Esophagus muscularis mucosa (tissue), 4 donors: ENCODE data around the gene GALNT11. TPM values are rescaled to one million over a fixed set of nuclear protein-coding genes. Genes with fewer than 3 reads are reported as not detected.

Experiments used
- DNase-seq: peaks from one replicate; pipeline ENCODE4 v3.0.0-alpha.2; 2017; ENCODE audit errors: extremely low spot score
- H3K27ac ChIP-seq, 4 donors: fragments of 200-600 bp; sonication (generic); replicated peaks in 1 of 4; 1 replicate in 3 of 4; 2 replicates in 1 of 4; pipeline ENCODE4 v1.5.1; 2016 to 2019; ENCODE audit warnings: mild to moderate bottlenecking in 1 of 4
- H3K27me3 ChIP-seq, 4 donors: fragments of 200-600 bp; sonication (generic); one replicate each; pipeline versions ENCODE4 v1.5.1 to v1.6.0; 2016 to 2019
- H3K36me3 ChIP-seq, 4 donors: fragments of 200-600 bp; sonication (generic); one replicate each; pipeline ENCODE4 v1.5.1; 2016 to 2019
- H3K4me1 ChIP-seq, 4 donors: fragments of 200-600 bp; sonication (generic); one replicate each; pipeline ENCODE4 v1.5.1; 2016 to 2019
- H3K4me3 ChIP-seq, 4 donors: fragments of 200-600 bp; sonication (generic); 1 replicate in 2 of 4; 2 replicates in 2 of 4; pipeline ENCODE4 v1.5.1; 2016 to 2019; ENCODE audit warnings: mild to moderate bottlenecking in 4 of 4, moderate library complexity in 1 of 4
- H3K9me3 ChIP-seq, 4 donors: fragments of 200-600 bp; sonication (generic); 1 replicate in 3 of 4; 2 replicates in 1 of 4; pipeline ENCODE4 v1.5.1; 2016 to 2019
- CTCF ChIP-seq, 3 experiments: fragments of 200-600 bp in 2 of 3; fragments of 450-650 bp in 1 of 3; sonication (generic) in 2 of 3; IDR thresholded peaks; one replicate each; pipeline ENCODE4 v1.5.1; 2017 to 2019; ENCODE audit warnings: antibody characterized with exemption in 3 of 3, mild to moderate bottlenecking in 2 of 3, moderate library complexity in 1 of 3
- EP300 ChIP-seq: sonication (generic); formaldehyde crosslinking; IDR thresholded peaks from one replicate; pipeline ENCODE4 v1.6.1; 2017; ENCODE audit warnings: antibody characterized with exemption
- POLR2A ChIP-seq: fragments of 450-650 bp; IDR thresholded peaks from one replicate; pipeline ENCODE4 v1.6.1; 2017; ENCODE audit warnings: antibody characterized with exemption, moderate library complexity, mild to moderate bottlenecking, low read depth
- POLR2AphosphoS5 ChIP-seq, 2 donors: sonication (generic); formaldehyde crosslinking; IDR thresholded peaks; one replicate each; pipeline ENCODE4 v1.6.1; 2017; ENCODE audit warnings: antibody characterized with exemption in 2 of 2
- WGBS: methylation state at CpG from one replicate; pipeline ENCODE4 v1.1.5; 2018; 5-methylcytosine and 5-hydroxymethylcytosine counted together
- intact Hi-C: fragments of 100-400 bp; cut with DNase I; formaldehyde crosslinking; loops from one replicate; pipeline ENCODE4 v1.15.1; 2023
- total RNA-seq, 4 donors: library from RNA; depleted of rRNA; stranded (reverse); fragments of >200 nt; gene quantifications; one replicate each; pipeline versions ENCODE4 v1.1.0 to v1.2.1, GENCODE V29; 2016

GALNT11 gene
- total RNA-seq, 4 donors from 2014 or later: 33.2 to 51.8 (median 39.5) TPM

GRCh38 chr7:152106990-152107389, 81.5 kb downstream of the GALNT11 start:
- WGBS: 75% methylated on average over 4 of the region's 4 CpGs
- Histone ChIP-seq H3K9me3 (no peaks in the 10 kb centered on the region), H3K4me1 (peaks cover 0 to 8% (median 6%) of the 10 kb centered on the region in 4 donors), H3K27me3 (no peaks in the 10 kb centered on the region), H3K27ac (no peak overlapping the region), H3K36me3 (peaks cover 4 to 83% (median 36%) of the 10 kb centered on the region in 4 donors), H3K4me3 (no peak overlapping the region)
- intact Hi-C loops: no loop called here
- DNase-seq: no peak
- TF ChIP-seq POLR2AphosphoS5 (IDR thresholded peaks at IDR 0.05) (no peak), POLR2A (no peak), EP300 (no peak), CTCF (IDR thresholded peaks at IDR 0.05) (no peak)

GRCh38 chr7:152107945-152108344, 82.5 kb downstream of the GALNT11 start:
- intact Hi-C loops: no loop called here
- 97% methylated on average over 17 of the region's 17 CpGs for WGBS
- TF ChIP-seq POLR2A (no peak), EP300 (no peak), CTCF (IDR thresholded peaks at IDR 0.05) (no peak), POLR2AphosphoS5 (IDR thresholded peaks at IDR 0.05) (no peak)
- Histone ChIP-seq H3K9me3 (no peaks in the 10 kb centered on the region), H3K4me1 (peaks cover 0 to 8% (median 6%) of the 10 kb centered on the region in 4 donors), H3K27ac (no peak overlapping the region), H3K27me3 (no peaks in the 10 kb centered on the region), H3K36me3 (peaks cover 4 to 79% (median 35%) of the 10 kb centered on the region in 4 donors), H3K4me3 (no peak overlapping the region)
- DNase-seq: no peak

- TF ChIP-seq POLR2A (no peak), CTCF (IDR thresholded peaks at IDR 0.05) (no peak), EP300 (no peak), POLR2AphosphoS5 (IDR thresholded peaks at IDR 0.05) (no peak)
- intact Hi-C loops: no loop called here
- no peak for DNase-seq
- Histone ChIP-seq H3K36me3 (peaks cover 4 to 78% (median 32%) of the 10 kb centered on the region in 4 donors), H3K27me3 (no peaks in the 10 kb centered on the region), H3K27ac (no peak overlapping the region), H3K9me3 (no peaks in the 10 kb centered on the region), H3K4me1 (peaks cover 0 to 7% (median 5%) of the 10 kb centered on the region in 4 donors), H3K4me3 (no peak overlapping the region)
- WGBS: 83% methylated on average over 7 of the region's 7 CpGs
Observed at GRCh38 chr7:152108359-152108758, 82.9 kb downstream of the GALNT11 start.

GRCh38 chr7:152112829-152113228, 87.4 kb downstream of the GALNT11 start:
- Histone ChIP-seq H3K4me1 (no peaks in the 10 kb centered on the region), H3K9me3 (no peaks in the 10 kb centered on the region), H3K4me3 (no peak overlapping the region), H3K36me3 (peaks cover 21 to 81% (median 46%) of the 10 kb centered on the region in 4 donors), H3K27me3 (no peaks in the 10 kb centered on the region), H3K27ac (no peak overlapping the region)
- TF ChIP-seq POLR2AphosphoS5 (IDR thresholded peaks at IDR 0.05) (no peak), CTCF (IDR thresholded peaks at IDR 0.05) (no peak), POLR2A (no peak), EP300 (no peak)
- intact Hi-C loops: no loop called here
- DNase-seq: no peak
